ENCODE measurements around the gene TMEM132A. TPM values are rescaled to one million over a fixed set of nuclear protein-coding genes. Genes with fewer than 3 reads are reported as not detected.

TMEM132A gene
- total RNA-seq, 1 donor from 2014 or later, result 197 TPM

DNA sequence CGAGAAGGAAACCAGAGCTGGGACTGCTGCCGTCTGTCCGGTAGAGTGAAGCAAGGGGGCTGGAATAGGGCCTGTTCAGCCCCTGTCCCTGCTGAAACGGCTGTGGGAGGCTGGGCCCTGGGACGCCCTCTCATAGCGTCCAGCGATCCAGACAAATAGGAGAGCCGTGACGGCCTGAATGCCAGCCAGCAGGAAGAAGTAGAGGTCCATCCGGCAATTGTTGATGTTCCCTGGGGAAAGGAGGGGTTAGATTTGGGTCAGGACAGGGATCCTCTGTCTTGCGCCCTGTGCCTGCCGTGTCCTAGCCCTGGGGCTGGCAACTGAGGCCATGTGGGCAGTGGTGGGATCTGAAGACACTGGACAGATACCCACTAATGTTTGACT, 12.9 kb downstream of the TMEM132A start:
- H3K9me3 Mint-ChIP-seq, result no peaks in the 10 kb centered on the region
- peaks cover 5% of the 10 kb centered on the region for H3K36me3 Mint-ChIP-seq
- no peak overlapping the region for H3K27ac Mint-ChIP-seq
- no peak for DNase-seq (ENCODE audit: low spot score in 2 of 2, unreplicated experiment in 2 of 2)
- no peaks in the 10 kb centered on the region for H3K27me3 Mint-ChIP-seq (ENCODE audit: low read depth)
- TF ChIP-seq, protein P1, sequence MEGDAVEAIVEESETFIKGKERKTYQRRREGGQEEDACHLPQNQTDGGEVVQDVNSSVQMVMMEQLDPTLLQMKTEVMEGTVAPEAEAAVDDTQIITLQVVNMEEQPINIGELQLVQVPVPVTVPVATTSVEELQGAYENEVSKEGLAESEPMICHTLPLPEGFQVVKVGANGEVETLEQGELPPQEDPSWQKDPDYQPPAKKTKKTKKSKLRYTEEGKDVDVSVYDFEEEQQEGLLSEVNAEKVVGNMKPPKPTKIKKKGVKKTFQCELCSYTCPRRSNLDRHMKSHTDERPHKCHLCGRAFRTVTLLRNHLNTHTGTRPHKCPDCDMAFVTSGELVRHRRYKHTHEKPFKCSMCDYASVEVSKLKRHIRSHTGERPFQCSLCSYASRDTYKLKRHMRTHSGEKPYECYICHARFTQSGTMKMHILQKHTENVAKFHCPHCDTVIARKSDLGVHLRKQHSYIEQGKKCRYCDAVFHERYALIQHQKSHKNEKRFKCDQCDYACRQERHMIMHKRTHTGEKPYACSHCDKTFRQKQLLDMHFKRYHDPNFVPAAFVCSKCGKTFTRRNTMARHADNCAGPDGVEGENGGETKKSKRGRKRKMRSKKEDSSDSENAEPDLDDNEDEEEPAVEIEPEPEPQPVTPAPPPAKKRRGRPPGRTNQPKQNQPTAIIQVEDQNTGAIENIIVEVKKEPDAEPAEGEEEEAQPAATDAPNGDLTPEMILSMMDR (IDR thresholded peaks at IDR 0.05; ENCODE audit: unreplicated experiment), result no peak
- peaks cover 2% of the 10 kb centered on the region for H3K4me1 Mint-ChIP-seq
- H3K4me3 Mint-ChIP-seq, result no peak overlapping the region

DNA sequence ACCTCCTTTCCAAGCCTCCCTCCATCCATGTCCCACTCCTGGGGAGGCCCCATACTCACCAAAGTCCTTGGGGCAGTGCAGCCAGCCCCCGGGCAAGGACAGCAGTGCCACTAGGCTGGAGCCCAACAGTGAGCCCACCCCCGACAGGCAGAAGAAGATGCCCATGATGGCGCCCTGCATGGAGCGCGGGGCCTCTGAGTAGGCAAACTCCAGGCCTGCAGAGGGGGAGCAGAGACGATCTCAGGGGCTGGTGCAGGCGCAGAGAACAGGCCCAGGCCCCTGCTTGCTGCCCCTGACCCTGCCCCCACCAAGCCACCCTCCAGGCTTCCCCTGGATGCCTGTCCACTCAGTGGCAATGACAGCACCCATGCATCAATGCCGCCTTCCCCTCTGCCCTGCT, 13.6 kb downstream of the TMEM132A start:
- DNase-seq (ENCODE audit: low spot score in 2 of 2, unreplicated experiment in 2 of 2), result no peak
- Mint-ChIP-seq H3K27ac (no peak overlapping the region), H3K27me3 (ENCODE audit: low read depth) (no peaks in the 10 kb centered on the region), H3K9me3 (no peaks in the 10 kb centered on the region), H3K4me3 (no peak overlapping the region), H3K36me3 (peaks cover 2% of the 10 kb centered on the region), H3K4me1 (peaks cover 8% of the 10 kb centered on the region)
- TF ChIP-seq, protein P1 (IDR thresholded peaks at IDR 0.05; ENCODE audit: unreplicated experiment), result no peak

DNA sequence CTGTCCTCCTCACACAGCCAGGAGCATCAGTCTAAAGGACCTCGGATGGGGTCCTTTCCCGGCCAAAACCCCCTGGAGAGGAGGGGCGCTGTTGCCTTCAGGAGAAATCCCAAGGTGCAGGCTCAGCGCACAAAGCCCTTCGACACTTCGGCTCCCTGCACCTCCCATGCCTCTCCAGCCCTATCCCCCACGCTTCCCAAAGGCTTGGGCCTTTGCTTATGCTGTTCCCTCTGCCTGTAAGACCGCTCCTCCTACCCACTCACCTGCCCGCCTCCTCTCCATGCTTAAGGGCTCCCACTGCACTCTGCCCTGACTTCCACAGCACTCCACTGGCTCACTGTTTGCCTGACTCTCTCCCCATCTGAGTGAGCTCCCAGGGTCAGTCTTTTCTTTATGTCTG, 14.2 kb downstream of the TMEM132A start:
- no peaks in the 10 kb centered on the region for H3K9me3 Mint-ChIP-seq
- peaks cover 15% of the 10 kb centered on the region for H3K4me1 Mint-ChIP-seq
- H3K36me3 Mint-ChIP-seq, result peaks cover 2% of the 10 kb centered on the region
- H3K27me3 Mint-ChIP-seq (ENCODE audit: low read depth), result no peaks in the 10 kb centered on the region
- no peak overlapping the region for H3K27ac Mint-ChIP-seq
- no peak for DNase-seq (ENCODE audit: low spot score in 2 of 2, unreplicated experiment in 2 of 2)
- H3K4me3 Mint-ChIP-seq, result no peak overlapping the region
- TF ChIP-seq, protein P1 (IDR thresholded peaks at IDR 0.05; ENCODE audit: unreplicated experiment), result no peak

DNA sequence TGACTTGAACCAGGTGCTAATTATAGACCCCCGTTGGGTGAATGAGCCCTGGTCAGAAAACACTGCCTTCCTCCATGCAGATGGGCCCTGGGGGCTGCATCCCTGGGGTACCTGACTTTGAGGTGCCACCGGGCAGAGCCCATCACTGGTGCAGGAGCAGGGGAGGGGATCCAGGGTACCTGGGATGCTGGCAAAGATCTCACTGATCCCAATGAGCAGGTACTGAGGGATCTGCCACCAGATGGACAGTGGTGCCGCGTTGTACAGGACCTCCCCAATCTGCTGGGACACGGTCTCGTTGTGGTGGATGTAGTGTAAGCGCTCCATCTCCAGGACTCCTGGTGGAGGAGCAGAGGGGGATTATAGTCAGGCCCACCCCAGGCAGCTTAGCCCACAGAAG, 15.0 kb downstream of the TMEM132A start:
- no peak overlapping the region for H3K4me3 Mint-ChIP-seq
- H3K4me1 Mint-ChIP-seq, result peaks cover 19% of the 10 kb centered on the region
- no peak overlapping the region for H3K27ac Mint-ChIP-seq
- H3K27me3 Mint-ChIP-seq (ENCODE audit: low read depth), result no peaks in the 10 kb centered on the region
- no peaks in the 10 kb centered on the region for H3K9me3 Mint-ChIP-seq
- TF ChIP-seq, protein P1 (IDR thresholded peaks at IDR 0.05; ENCODE audit: unreplicated experiment), result no peak
- H3K36me3 Mint-ChIP-seq, result peaks cover 2% of the 10 kb centered on the region
- DNase-seq (ENCODE audit: low spot score in 2 of 2, unreplicated experiment in 2 of 2), result no peak

DNA sequence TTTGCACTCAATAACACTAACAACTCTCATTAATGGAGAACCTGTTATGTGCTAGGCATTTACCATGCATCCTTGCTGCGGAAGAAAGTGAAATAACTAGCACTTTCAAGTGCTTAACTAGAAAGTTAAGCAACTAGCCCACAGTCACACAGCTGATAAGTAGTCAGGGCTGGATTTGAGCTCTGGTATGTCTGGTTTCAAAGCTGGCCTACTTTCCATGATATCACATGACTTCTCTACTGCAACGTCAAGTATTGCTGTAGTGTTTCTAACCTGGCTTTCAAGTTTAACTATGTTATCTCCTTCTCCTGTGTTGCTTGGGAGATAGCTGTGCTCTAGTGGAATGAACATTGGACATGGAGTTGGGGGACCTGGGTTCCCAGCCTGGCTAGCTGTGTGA, 15.6 kb downstream of the TMEM132A start:
- H3K27ac Mint-ChIP-seq, result peak overlapping the region; percentile 34
- H3K4me1 Mint-ChIP-seq, result peaks cover 19% of the 10 kb centered on the region
- no peaks in the 10 kb centered on the region for H3K27me3 Mint-ChIP-seq (ENCODE audit: low read depth)
- no peaks in the 10 kb centered on the region for H3K9me3 Mint-ChIP-seq
- no peak for DNase-seq (ENCODE audit: low spot score in 2 of 2, unreplicated experiment in 2 of 2)
- TF ChIP-seq, protein P1 (IDR thresholded peaks at IDR 0.05; ENCODE audit: unreplicated experiment), result no peak
- H3K4me3 Mint-ChIP-seq, result no peak overlapping the region
- peaks cover 2% of the 10 kb centered on the region for H3K36me3 Mint-ChIP-seq
